ENCODE measurements around the gene TMEM158.

The TMEM158 gene

DNA sequence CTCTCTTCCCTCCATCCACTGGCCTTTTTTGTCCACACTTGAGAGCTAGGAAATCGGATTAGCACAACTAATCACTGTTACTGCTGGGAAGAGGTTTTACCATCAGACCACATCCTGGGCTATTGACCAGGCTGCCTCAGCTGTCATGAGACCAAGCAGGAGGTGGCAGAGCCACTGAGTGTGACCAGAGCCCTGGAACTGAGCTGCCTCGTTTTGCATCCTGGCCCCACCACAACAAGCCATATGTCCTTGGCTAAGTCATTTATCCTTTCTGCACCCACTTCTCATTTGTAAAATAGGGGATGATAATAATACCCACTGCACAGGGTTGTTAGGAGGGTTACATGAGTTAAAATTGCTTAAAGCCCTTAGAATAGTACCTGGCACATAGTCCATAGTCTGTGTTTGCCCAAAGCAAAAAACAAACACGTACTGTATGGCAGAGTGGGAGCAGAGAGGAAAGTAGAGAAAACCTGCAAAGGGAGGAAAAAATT, 34.1 kb downstream of the TMEM158 start:
- Histone ChIP-seq H3K36me3 (ENCODE audit: insufficient read depth, low read length) (no peaks in the 10 kb centered on the region), H3K4me3 (ENCODE audit: low read depth in 1 of 2, low read length in 2 of 2) (no peak overlapping the region), H3K9me3 (ENCODE audit: low read length) (no peaks in the 10 kb centered on the region), H3K9ac (ENCODE audit: low read length) (no peak overlapping the region), H3K27me3 (ENCODE audit: control insufficient read depth in 1 of 2, insufficient read depth in 2 of 2, low read length in 2 of 2) (no peaks in the 10 kb centered on the region), H3K27ac (ENCODE audit: low read depth, low read length) (no peak overlapping the region), H3K4me1 (ENCODE audit: insufficient read depth, low read length) (peaks cover 15% of the 10 kb centered on the region)

DNA sequence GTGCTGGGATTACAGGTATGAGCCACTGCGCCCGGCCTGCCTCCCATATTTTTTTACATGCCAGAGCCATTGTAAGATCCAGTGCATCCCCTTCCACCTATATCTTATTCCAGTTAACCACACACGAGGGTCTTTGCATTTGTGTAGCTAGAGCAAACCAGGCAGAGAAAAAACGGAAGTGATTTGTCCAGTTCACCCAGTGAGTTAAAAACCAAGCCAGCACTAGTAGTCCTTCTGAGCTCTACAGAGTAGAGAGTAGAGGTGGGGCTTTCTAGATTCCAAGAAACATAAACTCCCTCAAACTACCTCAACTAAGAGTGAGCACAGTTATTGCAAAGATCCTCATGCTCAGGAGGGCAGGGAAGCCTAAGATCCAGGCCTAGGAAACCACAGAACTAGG, 34.7 kb downstream of the TMEM158 start:
- Histone ChIP-seq H3K27ac (ENCODE audit: low read depth, low read length) (no peak overlapping the region), H3K4me3 (ENCODE audit: low read depth in 1 of 2, low read length in 2 of 2) (no peak overlapping the region), H3K9ac (ENCODE audit: low read length) (no peak overlapping the region), H3K9me3 (ENCODE audit: low read length) (no peaks in the 10 kb centered on the region), H3K27me3 (ENCODE audit: control insufficient read depth in 1 of 2, insufficient read depth in 2 of 2, low read length in 2 of 2) (no peaks in the 10 kb centered on the region), H3K4me1 (ENCODE audit: insufficient read depth, low read length) (peaks cover 15% of the 10 kb centered on the region), H3K36me3 (ENCODE audit: insufficient read depth, low read length) (no peaks in the 10 kb centered on the region)

DNA sequence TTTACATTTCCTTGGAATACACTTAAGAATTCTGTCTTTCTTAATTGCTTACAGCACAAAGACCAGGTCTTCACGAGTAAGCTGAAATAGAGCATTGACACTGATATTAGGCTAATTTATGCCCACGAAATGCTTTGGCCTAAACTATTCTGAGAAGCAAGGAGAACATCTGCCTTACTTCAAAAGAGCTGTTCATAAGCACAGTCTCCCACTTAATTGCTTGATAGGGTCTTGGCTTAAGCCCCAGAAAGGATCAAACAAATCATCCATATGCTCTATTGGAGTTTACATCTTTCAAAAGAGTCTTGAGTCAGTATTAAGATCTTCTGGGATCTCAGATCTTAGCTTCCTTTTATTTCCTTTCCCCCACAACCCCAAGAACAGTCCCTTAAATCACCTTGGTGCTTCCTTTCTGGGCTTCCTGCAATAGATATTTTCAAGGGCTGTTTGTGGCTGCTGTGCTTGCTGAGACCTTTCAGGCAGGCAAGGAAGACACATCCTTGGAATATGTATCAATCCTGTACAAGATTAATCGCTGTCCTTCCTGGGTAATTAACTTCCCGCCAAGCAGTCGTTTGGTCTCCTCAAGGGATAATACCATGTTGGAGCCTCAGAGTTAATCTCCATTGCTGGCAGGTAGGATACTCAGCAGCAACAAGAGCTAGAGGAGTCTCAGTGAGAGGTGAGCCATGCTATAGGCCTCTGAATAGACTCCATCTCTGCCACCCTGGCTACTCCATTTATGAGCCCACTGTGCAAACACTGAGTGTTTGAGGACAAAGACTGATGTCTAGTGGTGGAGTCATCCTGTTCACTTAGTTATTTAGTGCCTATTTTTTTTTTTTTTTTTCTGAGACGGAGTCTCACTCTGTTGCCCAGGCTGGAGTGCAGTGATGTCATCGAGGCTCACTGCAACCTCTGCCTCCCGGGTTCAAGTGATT, 37.1 kb downstream of the TMEM158 start:
- H3K4me1 ChIP-seq (ENCODE audit: insufficient read depth, low read length): peaks cover 23% of the 10 kb centered on the region
- no peak overlapping the region for H3K9ac ChIP-seq (ENCODE audit: low read length)
- no peaks in the 10 kb centered on the region for H3K36me3 ChIP-seq (ENCODE audit: insufficient read depth, low read length)
- no peak overlapping the region for H3K4me3 ChIP-seq (ENCODE audit: low read depth in 1 of 2, low read length in 2 of 2)
- H3K27me3 ChIP-seq (ENCODE audit: control insufficient read depth in 1 of 2, insufficient read depth in 2 of 2, low read length in 2 of 2): no peaks in the 10 kb centered on the region
- H3K9me3 ChIP-seq (ENCODE audit: low read length): no peaks in the 10 kb centered on the region
- H3K27ac ChIP-seq (ENCODE audit: low read depth, low read length): peak overlapping the region; percentile 48

DNA sequence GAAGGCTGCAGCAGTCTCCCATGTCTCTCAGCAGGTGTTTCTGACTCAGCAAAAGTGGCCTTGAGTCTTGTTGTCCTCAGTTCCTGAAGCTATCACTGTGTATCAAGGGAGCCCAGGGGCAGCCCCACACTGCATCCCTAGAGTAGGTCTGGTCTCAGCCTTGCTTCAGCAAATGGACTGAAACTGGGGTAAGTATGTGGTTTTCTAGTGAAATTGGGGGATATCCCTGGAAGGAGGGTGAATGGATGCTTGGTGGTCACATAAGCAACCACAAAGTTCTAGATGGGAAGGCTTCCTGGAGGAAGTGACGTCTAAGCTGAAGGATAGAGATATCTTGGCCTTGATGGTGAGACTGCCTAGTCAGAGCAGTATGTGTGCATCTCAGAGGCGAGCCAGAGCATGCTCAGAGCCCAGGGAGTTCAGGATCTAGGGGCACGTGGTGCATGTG, 38.4 kb downstream of the TMEM158 start:
- Histone ChIP-seq H3K36me3 (ENCODE audit: insufficient read depth, low read length) (no peaks in the 10 kb centered on the region), H3K9me3 (ENCODE audit: low read length) (no peaks in the 10 kb centered on the region), H3K27ac (ENCODE audit: low read depth, low read length) (no peak overlapping the region), H3K4me1 (ENCODE audit: insufficient read depth, low read length) (peaks cover 35% of the 10 kb centered on the region), H3K4me3 (ENCODE audit: low read depth in 1 of 2, low read length in 2 of 2) (no peak overlapping the region), H3K9ac (ENCODE audit: low read length) (no peak overlapping the region), H3K27me3 (ENCODE audit: control insufficient read depth in 1 of 2, insufficient read depth in 2 of 2, low read length in 2 of 2) (no peaks in the 10 kb centered on the region)

DNA sequence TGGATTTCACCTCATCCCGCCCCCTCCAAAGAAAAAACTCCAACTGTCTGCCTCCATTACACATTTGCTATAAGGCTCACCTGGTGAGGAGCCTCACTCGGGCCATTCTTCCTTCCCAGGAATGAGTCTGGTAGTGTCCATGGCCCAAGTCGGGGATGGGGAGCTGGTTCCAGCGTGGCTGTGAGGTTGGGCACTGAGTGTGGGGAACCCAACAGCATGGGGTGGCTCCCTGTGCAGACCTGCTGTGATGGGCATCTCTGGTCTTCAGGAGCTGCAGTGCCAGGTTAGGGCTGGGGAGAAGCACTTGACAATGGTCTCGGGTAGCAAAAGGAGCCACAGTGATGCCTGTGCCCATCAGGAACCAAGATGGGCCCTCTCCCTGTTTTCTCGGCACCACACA, 39.2 kb downstream of the TMEM158 start:
- no peak overlapping the region for H3K4me3 ChIP-seq (ENCODE audit: low read depth in 1 of 2, low read length in 2 of 2)
- no peak overlapping the region for H3K9ac ChIP-seq (ENCODE audit: low read length)
- no peaks in the 10 kb centered on the region for H3K27me3 ChIP-seq (ENCODE audit: control insufficient read depth in 1 of 2, insufficient read depth in 2 of 2, low read length in 2 of 2)
- no peaks in the 10 kb centered on the region for H3K36me3 ChIP-seq (ENCODE audit: insufficient read depth, low read length)
- H3K27ac ChIP-seq (ENCODE audit: low read depth, low read length): no peak overlapping the region
- H3K9me3 ChIP-seq (ENCODE audit: low read length): no peaks in the 10 kb centered on the region
- H3K4me1 ChIP-seq (ENCODE audit: insufficient read depth, low read length): peaks cover 39% of the 10 kb centered on the region

DNA sequence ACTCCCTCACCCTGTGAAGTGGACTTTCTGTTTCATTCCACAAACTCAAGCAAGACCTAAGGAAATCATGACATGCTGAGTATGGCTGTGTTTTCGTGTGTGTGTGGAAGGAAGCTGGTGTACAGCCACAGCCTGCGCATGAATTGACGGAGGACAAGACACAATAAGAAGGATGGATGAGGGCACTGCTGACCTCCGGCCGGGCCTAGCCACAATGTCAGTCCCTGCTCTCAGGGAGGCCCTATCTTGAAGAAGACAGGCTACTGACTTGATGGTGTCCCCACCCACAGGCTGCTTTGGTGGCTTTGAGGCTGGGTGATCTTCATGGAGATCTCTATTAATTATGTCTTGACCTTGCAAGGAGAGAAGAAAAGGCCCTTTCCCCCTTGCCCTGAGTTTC, 40.6 kb downstream of the TMEM158 start:
- no peaks in the 10 kb centered on the region for H3K9me3 ChIP-seq (ENCODE audit: low read length)
- no peak overlapping the region for H3K9ac ChIP-seq (ENCODE audit: low read length)
- peaks cover 49% of the 10 kb centered on the region for H3K4me1 ChIP-seq (ENCODE audit: insufficient read depth, low read length)
- no peak overlapping the region for H3K27ac ChIP-seq (ENCODE audit: low read depth, low read length)
- H3K27me3 ChIP-seq (ENCODE audit: control insufficient read depth in 1 of 2, insufficient read depth in 2 of 2, low read length in 2 of 2): no peaks in the 10 kb centered on the region
- H3K4me3 ChIP-seq (ENCODE audit: low read depth in 1 of 2, low read length in 2 of 2): no peak overlapping the region
- no peaks in the 10 kb centered on the region for H3K36me3 ChIP-seq (ENCODE audit: insufficient read depth, low read length)

DNA sequence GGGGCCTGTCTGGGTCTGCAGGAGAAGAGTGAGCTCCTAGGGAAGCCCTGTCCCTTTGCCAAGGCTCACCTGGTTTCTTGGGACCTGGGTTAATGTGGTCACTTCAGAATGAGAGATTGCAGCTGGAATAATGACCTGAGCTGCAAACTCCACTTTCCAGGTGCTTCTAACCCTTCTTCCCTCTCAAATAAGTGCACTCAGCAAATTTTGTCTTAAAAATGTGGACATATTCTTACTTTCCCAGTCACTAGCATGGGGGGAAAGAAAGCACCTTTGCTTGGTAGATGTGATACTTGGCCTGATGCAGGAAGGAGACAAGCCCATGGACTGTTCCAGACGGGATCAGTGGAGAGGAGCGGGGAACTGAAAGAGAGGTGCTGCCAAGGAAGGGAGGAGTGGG, 41.0 kb downstream of the TMEM158 start:
- no peaks in the 10 kb centered on the region for H3K27me3 ChIP-seq (ENCODE audit: control insufficient read depth in 1 of 2, insufficient read depth in 2 of 2, low read length in 2 of 2)
- no peaks in the 10 kb centered on the region for H3K9me3 ChIP-seq (ENCODE audit: low read length)
- no peaks in the 10 kb centered on the region for H3K36me3 ChIP-seq (ENCODE audit: insufficient read depth, low read length)
- no peak overlapping the region for H3K9ac ChIP-seq (ENCODE audit: low read length)
- H3K4me1 ChIP-seq (ENCODE audit: insufficient read depth, low read length): peaks cover 49% of the 10 kb centered on the region
- H3K4me3 ChIP-seq (ENCODE audit: low read depth in 1 of 2, low read length in 2 of 2): no peak overlapping the region
- no peak overlapping the region for H3K27ac ChIP-seq (ENCODE audit: low read depth, low read length)

DNA sequence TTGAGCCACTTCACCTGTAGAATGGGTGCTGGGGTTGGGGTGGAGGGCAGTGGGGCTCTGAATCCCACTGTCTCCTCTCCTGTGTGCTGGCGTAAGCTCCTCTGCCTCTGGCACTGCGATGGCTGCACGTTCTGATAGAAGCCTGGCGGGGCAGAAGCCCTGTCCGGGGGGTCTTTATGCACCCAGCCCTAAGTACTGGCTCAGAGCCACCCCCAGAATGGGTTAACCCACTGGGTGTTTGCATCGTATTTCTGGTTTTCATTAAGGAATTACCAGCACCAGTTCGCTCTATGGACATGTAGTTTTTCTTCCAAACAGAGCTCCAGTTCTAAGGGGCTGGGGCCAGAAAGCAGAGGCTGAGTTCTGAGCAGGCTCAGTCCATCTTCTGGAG, 42.2 kb downstream of the TMEM158 start:
- H3K4me1 ChIP-seq (ENCODE audit: insufficient read depth, low read length): peaks cover 43% of the 10 kb centered on the region
- H3K36me3 ChIP-seq (ENCODE audit: insufficient read depth, low read length): no peaks in the 10 kb centered on the region
- no peak overlapping the region for H3K9ac ChIP-seq (ENCODE audit: low read length)
- H3K27ac ChIP-seq (ENCODE audit: low read depth, low read length): no peak overlapping the region
- no peaks in the 10 kb centered on the region for H3K27me3 ChIP-seq (ENCODE audit: control insufficient read depth in 1 of 2, insufficient read depth in 2 of 2, low read length in 2 of 2)
- H3K4me3 ChIP-seq (ENCODE audit: low read depth in 1 of 2, low read length in 2 of 2): no peak overlapping the region
- no peaks in the 10 kb centered on the region for H3K9me3 ChIP-seq (ENCODE audit: low read length)

DNA sequence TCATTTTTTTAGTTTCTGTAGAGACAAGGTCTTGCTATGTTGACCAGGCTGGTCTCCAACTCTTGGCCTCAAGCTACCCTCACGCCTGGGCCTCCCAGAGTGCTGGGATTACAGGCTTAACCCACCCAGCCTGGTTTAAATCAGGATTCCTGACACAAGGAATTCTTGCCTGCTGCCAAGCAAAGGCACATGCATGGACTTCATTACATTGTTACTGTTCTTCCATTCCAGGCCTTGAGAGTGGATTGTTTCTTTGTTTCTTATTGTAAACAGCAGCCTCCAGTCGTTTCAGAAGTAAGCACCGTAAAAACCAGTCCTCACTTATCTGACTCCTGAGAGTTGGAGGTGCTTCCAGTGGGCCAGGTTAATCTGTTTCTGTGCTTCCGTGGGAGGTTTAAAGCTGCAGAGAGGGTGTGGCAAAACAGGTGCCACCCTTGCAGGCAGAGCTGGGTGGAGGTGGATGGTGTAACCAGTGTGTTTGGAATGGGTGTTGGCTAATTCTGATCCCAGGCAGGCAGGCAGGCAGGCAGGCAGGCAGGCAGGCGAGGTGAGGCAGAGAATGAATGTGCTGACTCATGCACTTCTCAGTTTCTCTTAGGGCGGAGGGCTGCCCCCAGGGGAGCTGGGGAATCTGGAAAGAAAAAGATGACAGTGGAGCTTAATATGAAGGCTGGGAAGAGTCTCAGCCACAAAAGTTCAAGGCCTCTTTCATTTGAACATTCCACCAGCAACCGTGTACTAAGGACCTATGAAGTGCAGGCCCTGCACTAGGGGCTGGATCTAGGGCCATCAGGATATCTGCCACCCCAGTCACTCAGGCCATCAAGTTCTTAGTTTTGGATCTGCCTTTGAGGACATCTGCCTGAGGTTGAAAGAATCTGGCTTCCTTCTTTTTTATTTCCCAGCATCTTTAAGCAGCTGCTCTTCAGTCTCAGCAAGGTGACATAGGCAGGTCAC, 42.9 kb downstream of the TMEM158 start:
- no peaks in the 10 kb centered on the region for H3K9me3 ChIP-seq (ENCODE audit: low read length)
- H3K9ac ChIP-seq (ENCODE audit: low read length): no peak overlapping the region
- H3K4me1 ChIP-seq (ENCODE audit: insufficient read depth, low read length): peaks cover 48% of the 10 kb centered on the region
- H3K36me3 ChIP-seq (ENCODE audit: insufficient read depth, low read length): no peaks in the 10 kb centered on the region
- H3K4me3 ChIP-seq (ENCODE audit: low read depth in 1 of 2, low read length in 2 of 2): no peak overlapping the region
- no peaks in the 10 kb centered on the region for H3K27me3 ChIP-seq (ENCODE audit: control insufficient read depth in 1 of 2, insufficient read depth in 2 of 2, low read length in 2 of 2)
- H3K27ac ChIP-seq (ENCODE audit: low read depth, low read length): no peak overlapping the region

DNA sequence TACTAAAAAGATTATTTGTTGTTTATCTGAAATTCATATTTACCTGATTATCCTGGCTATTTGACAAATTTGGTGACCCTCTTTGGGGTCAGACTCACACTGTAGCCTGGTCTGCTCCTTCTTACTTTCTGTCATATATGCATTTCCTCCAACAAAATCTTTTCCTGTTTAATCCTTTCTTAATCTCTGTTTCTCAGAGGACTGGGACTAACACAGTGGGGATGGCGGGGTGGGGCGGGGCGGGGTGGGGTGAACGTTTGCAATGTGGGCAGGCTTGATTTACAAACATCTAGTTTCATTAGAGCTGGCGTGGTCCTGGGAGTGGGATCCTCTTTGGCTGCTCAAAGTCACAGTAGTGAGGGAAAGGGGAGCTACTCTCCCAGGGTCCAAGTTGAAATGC, 44.6 kb downstream of the TMEM158 start:
- Histone ChIP-seq H3K27ac (ENCODE audit: low read depth, low read length) (no peak overlapping the region), H3K4me3 (ENCODE audit: low read depth in 1 of 2, low read length in 2 of 2) (no peak overlapping the region), H3K36me3 (ENCODE audit: insufficient read depth, low read length) (no peaks in the 10 kb centered on the region), H3K9me3 (ENCODE audit: low read length) (no peaks in the 10 kb centered on the region), H3K9ac (ENCODE audit: low read length) (no peak overlapping the region), H3K4me1 (ENCODE audit: insufficient read depth, low read length) (peaks cover 48% of the 10 kb centered on the region), H3K27me3 (ENCODE audit: control insufficient read depth in 1 of 2, insufficient read depth in 2 of 2, low read length in 2 of 2) (no peaks in the 10 kb centered on the region)

DNA sequence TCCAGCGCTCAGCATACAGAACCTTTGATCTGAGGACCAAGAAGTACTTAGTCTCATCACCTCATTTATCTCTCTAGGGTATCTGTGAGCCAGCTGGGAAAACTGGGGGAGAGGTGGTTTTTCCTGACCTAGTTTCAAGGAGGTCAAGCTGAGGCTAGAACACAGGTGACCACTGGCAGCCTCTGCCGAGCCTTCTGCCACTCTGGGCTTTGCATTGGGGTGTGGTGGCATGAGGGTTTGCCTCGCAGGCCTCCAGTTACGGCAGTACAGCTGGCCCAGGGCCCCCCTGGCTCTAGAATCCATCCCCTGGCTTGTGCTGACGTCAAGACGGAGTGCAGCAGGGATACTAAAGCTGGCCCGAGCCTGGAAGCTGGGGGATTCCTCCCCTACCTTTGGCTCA, 45.2 kb downstream of the TMEM158 start:
- Histone ChIP-seq H3K9ac (ENCODE audit: low read length) (no peak overlapping the region), H3K9me3 (ENCODE audit: low read length) (no peaks in the 10 kb centered on the region), H3K27ac (ENCODE audit: low read depth, low read length) (no peak overlapping the region), H3K36me3 (ENCODE audit: insufficient read depth, low read length) (no peaks in the 10 kb centered on the region), H3K4me1 (ENCODE audit: insufficient read depth, low read length) (peaks cover 48% of the 10 kb centered on the region), H3K27me3 (ENCODE audit: control insufficient read depth in 1 of 2, insufficient read depth in 2 of 2, low read length in 2 of 2) (no peaks in the 10 kb centered on the region), H3K4me3 (ENCODE audit: low read depth in 1 of 2, low read length in 2 of 2) (no peak overlapping the region)
